HG02970 (cell line): ENCODE measurements around the gene TEX54.
"Not testable (repeated sequence)": the region's sequence is repeated elsewhere in the genome, so short reads cannot be mapped to it uniquely, and the experiment has no call there.

Experiments
- ATAC-seq: cut with Tn5 transposase; IDR thresholded peaks from one replicate; pipeline ENCODE4 v1.9.1; 2021; ENCODE audit warnings: mild to moderate bottlenecking, moderate library complexity, moderate number of reproducible peaks; ENCODE audit not compliant: unreplicated experiment, low FRiP score

The TEX54 gene

DNA sequence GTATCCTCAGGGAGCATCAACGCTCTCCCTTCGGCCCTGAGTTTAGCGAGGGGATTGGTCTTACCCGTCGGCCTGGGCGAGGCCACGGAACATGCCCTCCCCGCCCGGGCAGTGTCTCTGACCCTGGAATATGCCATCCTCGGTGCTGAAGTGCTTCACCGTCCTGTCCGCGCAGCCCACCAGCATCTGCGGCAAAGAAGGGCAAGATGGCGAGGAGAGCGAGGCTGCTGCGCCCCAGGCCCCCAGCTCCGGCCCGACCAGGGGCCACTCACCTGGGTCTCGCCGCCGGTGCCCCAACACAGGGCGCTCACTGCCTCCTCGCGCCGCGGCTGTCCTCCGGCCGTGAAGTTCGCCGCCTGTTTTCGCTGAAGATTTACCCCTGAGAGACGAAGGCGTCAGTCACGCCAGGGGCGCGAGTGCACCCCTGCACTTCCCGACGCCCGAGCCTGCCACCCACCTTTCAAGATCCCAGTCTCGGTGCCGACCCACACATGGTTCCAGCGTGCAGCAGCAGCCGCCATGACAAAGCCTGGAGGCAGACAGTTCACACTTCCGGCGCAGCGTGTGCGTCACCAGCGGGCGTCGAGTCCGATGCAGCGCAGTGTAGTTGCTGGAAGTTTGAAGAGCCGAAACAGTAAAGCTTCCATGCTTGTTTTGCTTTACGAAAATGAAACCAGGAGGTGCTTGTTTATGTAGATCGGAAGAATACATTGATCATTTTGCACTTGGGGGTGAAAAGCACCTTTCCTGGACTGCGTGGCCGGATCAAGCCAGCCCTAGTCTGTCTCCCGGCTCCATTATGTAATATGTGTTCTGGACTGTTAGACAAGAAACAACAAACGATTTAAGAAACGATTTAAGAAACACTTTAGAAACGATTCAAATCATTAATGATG is 6.7 kb upstream of the TEX54 start, which contains the start of gene WDR74:
TSS of gene WDR74 (minus strand) at position 541 of the 896 bp plus-strand sequence. CDS start at position 521, 20 bp downstream.
- peak; percentile 42 for ATAC-seq

DNA sequence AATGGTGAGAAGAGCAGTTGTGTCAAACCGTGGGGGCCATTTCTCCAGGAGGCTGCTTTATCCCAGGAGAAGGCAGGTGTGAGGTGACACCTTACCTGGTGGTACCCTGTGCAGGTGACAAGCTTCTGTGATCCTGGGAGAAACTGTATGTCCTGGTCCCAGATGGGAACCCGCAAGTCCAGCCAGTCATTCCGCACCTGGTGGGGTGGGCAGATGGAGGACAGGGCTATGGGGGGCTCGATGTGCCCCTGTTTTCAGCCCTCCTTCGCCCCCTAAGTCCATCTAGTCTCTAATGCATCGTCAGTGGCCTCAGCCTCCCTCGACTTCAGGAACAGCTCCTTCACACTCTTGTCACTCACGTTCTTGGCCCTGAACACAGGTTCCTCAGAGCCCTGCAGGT is 2.7 kb upstream of the TEX54 start:
- ATAC-seq = no peak

DNA sequence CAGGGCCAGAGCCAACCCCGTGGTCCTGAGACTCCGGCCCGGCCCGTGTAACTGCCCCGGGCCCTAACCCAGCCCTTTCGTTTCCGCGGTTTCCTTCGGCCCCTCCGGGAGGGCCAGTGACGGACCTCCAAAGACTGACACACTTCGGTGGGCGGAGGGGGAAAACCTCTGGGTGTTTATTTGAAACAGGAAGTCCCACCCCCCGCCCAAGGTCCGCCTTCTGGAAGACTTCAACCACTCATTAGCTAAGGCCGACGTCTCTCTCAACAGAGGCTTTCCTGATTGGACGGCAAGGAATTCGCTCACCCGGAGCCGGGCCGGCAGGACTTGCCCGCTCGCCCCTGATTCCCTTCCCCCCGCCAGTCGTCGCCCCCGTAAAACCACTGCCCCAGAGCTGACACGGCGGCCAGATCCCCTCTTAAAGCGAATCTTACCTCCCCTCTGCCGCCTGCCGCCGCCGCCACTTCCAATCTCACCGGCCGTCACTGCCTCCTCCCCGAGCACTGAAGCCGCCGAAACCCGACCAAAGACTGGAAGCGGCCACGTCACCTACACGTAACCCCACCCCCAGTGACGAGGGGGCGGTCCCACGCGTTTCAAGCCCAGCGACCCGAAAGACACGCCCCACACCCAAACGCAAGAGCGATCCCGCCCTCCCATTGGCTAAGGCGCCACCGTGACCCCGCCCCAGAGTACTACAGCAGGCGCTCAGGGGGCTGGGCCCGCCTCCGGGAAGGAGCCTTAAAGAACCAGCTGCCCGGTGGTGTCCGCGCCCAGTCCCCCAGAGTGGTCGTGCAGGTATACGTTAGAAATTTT is 913 bp downstream of the TEX54 start, which contains the start of gene STX5:
TSS of gene STX5 (minus strand) at position 532 of the 816 bp plus-strand sequence. CDS start 808 bp downstream, outside the sequence.
- peak; percentile 81 for ATAC-seq

DNA sequence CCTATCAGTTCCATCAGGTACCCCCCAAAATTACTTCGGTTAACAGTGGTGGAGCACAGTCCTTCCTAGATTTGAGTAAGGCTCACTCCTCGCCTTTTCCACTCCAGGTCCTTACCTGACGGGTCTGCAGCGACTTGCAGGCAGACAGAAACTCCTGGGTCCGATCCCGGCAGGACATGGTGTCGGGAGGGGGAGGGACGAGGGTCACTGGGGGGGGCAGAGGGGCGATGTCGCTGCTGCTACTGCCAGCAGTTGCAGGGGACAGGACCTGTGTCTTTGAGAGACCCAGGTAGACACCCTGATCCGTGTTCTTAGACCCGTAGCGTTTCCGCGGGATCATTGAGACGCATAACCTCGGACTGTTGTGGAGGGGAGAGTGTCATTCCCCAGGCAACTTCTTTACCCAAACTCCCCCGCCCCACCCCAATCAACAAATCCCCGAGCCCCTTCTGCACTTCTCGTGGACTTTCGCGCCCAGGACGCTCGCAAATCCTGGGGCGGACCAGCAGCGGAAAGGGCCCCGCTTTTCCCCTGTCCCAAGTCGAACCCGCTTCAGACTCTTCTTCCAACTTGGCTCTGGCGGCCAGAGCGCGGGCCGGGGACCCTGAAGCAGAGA is 1.6 kb downstream of the TEX54 start:
- ATAC-seq = no peak

DNA sequence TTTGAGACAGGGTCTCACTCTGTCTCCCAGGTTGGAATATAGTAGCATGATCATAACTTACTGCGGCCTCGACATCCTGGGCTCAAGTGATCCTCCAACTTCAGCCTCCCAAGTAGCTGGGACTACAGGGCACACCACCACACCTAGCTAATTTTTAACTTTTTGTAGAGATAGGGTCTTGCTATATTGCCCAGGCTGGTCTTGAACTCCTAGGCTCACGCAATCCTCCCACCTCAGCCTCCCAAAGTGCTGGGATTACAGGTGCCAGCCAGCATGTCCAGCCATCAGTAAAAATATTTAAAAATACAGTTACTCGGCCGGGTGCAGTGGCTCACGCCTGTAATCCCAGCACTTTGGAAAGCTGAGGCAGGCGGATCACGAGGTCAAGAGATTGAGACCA is 4.5 kb downstream of the TEX54 start:
- not testable (repeated sequence) for ATAC-seq

DNA sequence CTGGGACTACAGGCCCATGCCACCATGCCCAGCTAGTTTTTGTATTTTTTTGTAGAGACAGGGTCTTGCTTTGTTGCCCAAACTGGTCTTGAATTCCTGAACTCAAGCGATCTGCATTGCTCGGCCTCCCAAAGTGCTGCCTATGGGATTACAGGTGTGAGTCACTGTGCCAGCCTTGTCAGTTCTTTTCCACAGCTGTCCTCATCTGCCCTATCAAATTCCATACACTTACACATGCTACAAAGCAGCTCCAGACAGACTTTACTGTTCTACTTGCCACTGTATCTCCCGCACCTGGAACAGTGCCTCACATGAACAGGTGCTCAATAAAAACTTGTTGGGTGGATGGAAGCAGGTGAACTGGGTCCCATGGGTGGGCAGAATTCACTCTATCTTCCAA is 9.0 kb downstream of the TEX54 start:
- no peak for ATAC-seq

DNA sequence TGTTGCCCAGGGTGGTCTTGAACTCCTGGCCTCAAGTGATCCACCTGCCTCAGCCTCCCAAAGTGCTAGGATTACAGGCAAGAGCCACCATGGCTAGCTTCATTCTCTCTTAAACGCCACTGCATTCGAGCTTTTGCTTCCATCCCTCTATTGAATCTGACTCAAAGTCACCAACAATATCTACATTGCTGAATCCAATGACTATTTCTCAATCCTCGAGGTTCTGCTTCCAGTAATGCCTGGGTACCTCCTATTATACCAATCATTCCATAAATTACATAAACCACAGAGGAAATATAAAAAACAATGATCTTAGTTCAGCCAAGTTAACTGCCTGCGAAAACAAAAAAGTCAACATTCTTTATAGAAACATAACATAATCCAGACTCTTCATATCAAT is 15.5 kb downstream of the TEX54 start:
- ATAC-seq = no peak

DNA sequence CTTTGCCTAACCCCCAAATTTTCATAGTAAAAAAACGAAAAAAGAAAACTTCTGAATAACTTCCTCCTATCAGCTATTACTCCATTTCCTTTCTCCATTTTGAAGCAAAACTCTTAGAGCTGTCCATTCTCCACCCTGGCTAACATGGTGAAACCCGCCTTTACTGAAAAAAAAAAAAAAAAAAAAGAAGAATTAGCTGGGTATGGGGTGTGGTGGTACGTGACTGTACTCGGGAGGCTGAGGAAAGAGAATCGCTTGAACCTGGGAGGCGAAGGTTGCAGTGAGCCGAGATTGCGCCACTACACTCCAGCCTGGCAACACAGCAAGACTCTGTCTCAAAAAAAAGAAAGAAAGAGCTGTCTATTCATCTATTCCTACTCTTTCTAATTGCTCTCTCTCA is 16.1 kb downstream of the TEX54 start:
- ATAC-seq = no peak

DNA sequence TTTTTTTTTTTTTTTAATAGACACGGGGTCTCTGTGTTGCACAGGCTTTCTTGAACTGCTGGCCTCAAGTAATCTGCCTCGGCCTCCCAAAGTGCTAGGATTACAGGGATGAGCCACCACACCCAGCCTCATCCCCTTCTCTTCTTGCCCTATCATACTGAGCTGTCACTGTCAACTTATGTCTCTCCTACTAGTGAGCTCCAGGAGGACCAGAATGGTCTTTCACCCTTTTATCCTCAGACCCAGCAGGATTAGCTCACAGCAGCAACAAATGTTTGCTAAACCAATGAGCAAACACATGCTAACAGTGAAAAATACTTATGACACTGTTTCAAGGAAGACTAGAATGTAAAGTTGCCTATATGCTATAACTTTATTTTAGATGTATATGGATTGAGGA is 21.0 kb downstream of the TEX54 start:
- no peak for ATAC-seq

DNA sequence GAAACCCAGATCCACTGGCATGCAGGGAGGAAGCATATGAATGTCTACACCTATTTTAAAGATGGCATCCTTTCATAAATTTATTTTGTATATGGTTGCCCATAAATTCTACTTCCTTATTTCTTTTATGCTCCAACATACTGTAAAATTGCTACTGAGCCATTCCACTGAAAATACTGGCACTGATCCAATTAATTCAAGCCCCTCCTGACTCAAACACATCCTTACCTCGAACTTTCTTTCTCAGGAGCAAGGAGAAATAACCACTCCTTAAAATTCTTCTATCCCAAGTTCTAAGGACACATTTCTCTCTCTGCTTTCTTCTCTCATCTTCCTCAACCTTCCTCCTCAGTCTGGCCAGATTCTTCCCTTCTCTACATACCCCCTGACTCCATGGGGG is 21.9 kb downstream of the TEX54 start:
- no peak for ATAC-seq

DNA sequence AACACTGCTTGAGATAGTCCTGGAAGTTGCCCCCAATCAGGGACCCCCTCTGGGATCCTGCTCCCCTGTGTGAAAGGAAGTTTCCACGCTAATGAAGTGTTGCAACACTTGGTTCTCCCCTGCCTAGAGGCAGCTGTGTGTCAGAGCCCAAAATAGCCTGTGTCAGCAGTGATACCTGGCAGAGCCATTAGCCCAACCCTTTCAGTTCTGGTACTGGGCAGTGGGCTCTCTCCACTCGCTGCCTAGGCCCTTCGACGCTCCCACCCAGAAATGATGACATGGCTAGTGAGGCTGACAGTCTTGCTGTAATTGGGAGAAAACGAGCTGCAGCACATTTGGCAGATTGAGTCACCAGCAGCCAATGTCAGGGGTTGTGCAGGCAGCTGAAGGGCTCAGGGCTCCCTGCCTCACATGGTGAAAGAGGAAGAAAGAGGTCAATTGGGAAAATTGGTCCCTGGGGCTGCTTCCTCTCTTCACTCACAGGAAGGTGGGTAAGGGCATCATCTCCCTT is 26.0 kb downstream of the TEX54 start:
- ATAC-seq = no peak

DNA sequence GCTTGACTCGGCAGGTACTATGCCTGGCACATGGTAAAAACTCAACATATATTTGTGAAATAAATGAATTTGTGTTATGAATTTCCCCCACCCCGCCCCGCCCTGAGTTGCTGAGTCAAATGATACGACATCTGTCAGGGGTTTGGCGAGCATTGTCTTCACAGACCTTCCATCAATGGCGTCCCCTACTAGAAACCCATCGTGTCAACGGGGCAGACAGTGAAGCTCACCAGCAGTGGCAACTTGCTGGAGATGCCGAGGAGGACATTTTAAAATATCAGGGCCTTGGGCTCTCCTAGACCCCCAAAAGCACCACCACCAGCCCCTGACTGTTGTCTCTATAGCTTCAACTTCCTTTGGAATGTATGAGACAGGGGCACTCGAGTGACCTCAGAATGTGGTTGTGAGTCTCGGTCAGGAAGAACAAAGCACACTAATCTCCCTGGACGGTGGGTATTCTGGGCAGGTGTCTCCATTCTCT is 26.6 kb downstream of the TEX54 start:
- peak; percentile 3 for ATAC-seq

DNA sequence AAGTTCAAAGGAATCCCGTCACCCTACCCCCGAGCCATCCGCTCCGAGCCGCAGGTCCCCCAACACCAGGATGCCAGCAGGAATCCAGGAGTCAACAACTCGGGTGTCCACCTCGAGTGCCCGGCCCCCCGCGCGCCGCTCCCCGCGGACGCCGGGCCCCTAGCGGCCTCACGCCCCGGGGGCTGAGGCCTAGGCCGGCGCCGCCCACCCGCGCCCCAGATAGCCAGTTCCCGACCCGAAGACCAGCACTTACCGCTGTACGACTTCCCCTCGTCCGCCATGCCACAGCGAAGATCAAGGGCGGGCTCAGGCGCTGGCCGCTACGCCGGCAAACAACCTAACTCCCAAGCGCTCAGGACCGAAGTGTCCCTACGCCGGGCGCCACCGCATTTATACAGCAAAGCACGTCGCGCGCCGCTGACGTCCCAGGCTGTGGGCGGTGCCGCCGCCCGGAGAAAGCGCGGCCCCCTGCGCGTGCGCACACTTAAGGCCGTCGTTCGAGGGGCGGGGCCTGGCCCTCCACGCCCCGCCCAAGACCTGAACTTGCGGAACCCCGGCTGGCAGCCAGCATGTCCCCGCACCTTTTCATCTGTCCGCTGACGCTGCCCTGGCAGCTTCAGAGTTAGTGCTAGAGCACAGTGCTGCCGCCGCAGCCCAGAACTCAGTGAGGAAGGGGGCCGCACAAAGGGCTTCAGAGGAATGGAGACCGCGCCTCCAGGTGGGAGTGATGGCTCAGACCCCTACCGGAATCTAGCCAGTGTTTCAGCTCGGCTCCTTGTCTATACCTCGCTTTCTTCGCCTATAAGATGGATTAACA is 27.4 kb downstream of the TEX54 start, which contains the start of gene NXF1:
TSS of gene NXF1 (minus strand) at position 365 of the 817 bp plus-strand sequence. CDS start at position 281, 84 bp downstream.
- peak; percentile 92 for ATAC-seq

DNA sequence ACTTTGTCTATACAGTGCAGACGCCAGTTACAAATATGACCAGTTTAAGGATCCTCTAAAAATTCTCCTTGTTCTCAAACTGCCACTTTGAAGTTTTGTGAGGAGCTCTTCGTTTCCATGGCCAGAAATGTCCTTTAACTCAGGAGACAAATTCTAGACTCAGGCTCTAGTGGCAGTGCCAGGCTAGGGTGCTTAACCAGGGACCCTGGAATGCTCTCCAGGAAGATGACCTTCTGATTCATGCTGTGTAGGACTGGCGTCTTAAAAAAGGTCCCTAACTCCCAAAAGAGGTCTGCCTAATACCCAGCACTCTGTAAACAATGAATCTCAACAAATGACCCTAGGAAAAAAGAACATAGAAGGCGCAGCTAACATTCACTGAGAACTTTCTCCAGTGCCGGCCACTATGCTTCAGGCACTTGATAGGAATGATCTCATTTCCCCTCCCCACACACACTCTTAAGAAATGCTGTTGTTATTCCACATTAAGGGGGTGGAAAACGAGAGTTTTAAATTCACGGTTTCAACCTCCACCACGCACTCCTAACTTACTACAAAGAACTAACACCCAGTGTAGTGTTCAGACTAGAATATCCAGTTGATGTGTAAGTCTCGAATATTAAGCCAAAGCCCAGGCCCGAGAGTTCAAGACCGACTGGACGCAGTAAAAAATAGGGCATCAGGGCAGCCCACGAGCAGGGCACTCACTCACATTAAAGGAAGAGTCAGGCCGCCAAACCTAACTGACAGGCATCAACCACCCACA is 28.1 kb downstream of the TEX54 start:
- ATAC-seq = no peak

DNA sequence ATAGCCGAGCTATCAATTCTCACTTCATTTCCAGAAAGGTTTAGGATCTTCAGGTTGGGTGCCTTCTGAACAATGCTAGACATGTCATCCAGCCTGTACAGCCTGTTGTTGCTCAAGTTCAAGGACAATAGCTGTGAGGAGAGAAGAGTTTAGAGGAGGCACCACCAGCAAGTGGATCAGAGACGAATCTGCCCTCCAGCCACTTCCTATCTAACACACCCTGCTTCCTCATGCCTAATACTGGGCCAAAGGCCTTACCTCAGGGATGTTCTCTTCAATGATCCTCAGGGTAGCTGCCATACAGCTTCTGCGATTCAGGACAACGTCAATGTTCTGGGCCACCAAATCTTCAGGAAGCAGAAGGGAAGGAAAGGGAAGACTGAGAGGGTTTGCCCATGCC is 31.6 kb downstream of the TEX54 start:
- no peak for ATAC-seq

DNA sequence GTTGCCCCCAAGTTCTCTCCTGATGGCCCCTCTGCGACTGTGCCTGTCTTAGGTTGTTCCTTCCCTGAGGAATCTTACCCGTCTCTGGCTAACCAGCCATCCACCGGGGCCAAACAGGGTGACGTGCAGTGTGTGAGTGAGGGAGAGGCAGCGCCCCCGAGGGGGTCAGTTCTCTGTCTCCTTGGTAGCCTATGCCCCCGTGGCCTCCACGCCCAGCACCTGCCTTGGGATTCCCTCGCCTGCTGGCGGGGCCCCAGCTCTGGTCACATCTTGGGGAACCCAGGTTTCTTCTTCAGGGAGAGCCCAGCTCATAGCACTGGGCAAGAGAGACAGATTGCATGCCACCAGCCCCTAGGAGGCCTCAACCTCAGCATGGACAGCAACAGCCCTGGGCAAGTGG is 33.2 kb downstream of the TEX54 start:
- no peak for ATAC-seq

DNA sequence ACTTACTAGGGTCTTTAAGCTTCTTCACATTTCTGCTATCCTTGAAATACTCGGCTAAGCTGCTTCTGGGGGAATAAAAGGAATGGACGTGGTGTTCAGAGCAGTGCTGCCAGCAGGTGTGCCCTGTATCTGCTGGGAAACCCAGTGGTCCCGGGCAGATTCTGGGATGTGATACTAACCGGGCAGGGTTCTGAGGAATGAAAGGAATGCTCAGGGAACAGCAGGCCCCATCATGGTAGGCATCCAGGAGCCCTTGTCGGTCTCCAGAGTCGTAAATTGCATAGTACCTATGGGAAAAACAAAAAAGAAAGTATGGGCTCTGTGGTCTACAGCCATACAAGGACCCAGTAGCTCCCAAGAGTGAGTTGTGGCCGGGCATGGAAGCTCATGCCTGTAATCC is 36.4 kb downstream of the TEX54 start:
- no peak for ATAC-seq

DNA sequence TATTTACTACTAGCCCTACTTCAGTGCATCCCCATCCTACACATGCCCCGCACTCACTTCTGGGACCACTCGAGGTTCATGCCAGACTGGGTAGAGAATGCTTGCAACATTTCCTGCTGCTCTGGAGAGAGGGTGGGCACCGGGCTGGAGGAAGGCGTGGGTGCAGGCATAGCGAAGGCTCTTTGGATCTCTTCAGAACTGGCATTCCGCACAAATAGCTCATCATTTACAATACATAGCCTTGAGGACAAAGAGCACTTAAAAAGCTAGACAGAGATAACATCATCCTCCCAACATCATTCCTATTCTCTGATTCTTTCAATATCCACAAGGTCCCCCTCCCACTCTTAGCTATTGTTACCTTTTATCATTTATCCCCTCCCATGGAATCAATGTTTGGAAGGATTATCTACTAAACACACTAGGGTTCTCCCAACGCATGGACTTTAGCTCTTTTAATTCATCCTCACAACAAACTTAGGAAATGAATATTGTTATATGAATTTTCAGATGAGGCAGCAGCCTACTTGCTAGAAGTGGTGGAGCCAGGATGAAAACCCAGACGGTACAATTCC is 38.4 kb downstream of the TEX54 start:
- no peak for ATAC-seq

DNA sequence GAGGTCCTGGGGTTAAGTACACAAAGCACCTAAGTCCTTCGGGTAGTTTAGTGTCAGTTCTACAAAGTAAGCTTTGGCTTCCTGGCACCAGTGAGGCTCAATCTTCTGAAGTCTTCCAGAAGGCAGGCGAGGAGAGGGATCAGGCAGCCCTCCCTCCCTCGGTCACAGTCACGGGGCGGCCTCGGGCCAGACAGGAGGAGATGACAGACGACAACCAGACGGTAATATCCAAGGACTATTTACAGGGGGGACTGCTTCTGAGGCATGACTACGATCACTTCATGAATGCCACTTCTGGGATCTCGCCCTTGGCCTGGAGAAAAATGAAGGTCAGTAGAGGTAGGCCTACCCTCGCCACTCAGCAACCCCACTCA is 40.5 kb downstream of the TEX54 start:
- no peak for ATAC-seq
